ENCODE results near the gene TYRP1.
"Not testable (repeated sequence)": the region's sequence is repeated elsewhere in the genome, so short reads cannot be mapped to it uniquely, and the experiment has no call there.

The TYRP1 gene

GRCh38 chr9:12693141-12693540 is at the start of gene TYRP1:
Gene TYRP1 (plus strand): TSS chr9:12693385. CDS start chr9:12693997, 612 bp downstream.
- no peak for DNase-seq

- DNase-seq = no peak
These were observed 49.5 kb upstream of the TYRP1 start for GRCh38 chr9:12643686-12644085.

DNA sequence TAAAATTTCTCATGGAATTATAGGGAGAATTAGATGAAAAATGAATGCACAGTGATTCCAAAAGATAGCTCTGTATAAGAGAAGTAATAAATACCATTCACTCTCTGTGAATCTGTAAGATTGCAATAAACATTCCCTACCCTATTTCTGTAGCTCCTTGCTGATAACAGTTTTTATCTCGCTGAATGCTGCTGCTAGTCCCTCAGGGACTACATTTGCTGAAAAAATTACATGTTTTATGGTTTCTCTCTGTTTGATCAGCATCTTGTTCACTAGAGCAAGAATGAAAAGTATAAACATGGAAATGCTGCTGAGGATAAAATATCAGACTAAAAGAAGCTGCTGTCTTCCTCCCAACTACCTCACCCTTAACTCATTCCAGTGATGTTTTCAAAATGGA is 44.3 kb upstream of the TYRP1 start:
- no peak for DNase-seq

DNA sequence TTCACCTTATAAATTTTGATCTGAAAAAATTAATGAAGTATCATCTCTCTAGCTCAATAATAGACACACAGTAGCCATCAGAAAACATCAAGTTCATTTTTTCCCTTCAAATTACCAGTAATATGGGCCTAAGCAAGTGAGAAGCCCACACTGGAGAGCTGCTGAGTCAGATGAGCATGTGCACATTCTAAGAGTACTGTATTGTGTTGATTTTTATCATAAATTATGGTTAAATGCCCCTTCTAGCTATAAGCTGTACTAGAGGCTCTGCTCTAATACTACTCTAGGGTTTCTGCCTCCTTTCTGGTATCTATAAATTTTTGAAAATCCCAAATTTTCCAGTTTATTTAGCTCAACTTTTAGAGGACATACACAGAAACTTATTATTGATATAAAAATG is 42.1 kb upstream of the TYRP1 start:
- DNase-seq = no peak

DNA sequence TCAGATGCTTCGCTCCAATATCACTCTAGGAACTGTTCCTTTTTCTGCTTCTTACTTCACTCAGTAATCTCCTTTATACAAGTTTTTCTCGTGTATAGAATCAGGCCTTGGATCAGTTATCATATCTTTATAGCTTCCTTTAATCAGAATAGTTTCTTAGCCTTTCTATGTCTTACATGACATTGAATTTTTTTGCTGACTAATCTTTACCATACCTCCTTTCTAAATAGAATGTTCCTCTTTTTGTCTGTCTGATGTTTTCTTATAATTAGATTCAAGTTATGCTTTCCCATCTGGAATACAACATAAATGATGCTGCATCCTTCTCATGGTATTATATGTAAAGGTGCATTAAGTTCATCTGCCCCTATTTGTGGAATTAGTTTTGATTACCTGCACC is 40.2 kb upstream of the TYRP1 start:
- DNase-seq = no peak

DNA sequence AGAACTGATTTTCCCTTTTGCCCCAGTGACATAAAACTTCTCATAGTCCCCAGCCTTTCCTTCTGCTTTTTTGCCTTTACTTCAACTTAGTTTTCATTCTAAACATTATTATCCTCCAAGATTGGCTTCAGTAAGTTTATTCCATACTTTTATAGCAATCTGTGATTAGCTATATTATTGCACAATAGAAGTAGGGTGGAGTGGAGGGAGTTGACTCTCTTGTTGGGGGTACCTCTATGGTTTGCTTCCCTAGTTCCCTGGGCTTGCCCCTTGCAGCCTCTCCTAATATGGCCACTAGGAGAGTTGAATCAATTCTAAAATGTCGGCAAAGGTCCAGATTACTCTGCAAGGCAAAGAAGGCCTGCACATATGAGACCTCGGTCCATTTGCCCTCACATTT is 36.4 kb upstream of the TYRP1 start:
- no peak for DNase-seq

- no peak for DNase-seq
These were observed 36.0 kb upstream of the TYRP1 start for GRCh38 chr9:12657233-12657632.

DNA sequence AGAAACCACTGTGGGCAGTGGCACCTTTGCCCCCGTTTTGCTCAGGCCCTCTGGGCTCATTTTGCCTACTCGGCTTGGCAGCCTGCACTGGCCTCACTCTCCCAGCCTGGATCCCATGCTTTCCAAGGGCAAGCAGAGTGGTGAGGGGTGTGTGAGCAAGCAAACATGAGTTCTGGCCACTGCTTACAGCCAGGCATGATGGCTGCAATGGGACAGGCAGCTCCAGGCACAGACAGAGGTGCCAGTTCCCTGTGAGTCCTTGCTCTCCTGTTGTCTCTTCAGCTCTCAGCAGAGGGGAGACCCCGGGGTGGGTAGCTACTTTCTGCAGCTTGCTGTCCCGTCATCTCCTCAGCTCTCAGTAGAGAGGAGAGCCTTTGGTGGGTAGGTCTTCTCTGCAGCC is 35.2 kb upstream of the TYRP1 start:
- no peak for DNase-seq

- DNase-seq = no peak
These were observed 34.5 kb upstream of the TYRP1 start for GRCh38 chr9:12658531-12659209.

DNA sequence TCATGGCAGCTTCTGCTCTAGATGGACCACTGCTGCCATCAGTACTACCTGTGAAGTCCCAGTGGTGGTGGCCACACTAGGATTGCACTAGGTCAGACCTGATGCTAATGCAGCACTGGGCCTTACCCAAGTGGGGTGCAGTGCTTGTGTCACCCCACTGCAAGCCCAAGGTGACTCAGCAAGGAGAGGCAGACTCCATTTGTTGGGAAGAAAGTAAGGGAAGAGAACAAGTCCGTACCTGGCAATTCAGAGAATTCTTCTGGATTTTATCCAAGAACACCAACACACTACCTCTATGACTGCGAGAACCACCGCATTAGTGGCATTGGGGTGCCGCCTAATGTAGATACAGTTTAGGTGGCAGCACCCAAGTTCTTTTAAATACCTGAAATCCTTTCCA is 34.0 kb upstream of the TYRP1 start:
- DNase-seq = no peak

- DNase-seq = no peak
These were observed 26.4 kb upstream of the TYRP1 start for GRCh38 chr9:12666813-12667212.

DNA sequence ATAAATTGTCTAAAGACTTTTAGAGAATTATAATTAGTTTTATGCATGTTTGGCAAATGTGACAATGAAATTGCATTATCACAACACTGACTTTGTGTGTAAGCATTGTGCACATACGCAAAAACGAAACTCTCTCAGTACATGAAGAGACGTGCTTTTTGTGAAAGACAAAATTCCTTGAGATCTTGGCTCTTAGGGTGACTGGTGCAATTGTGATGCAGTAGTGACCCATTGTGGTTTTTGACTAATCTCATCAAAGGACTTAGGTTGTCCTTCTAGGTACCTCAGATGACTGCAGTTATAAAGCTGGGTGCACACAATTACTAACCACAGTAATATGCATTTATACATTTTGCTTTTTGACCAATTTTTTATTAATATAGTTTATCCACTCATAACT is 25.3 kb upstream of the TYRP1 start:
- no peak for DNase-seq

- no peak for DNase-seq
These were observed 23.2 kb upstream of the TYRP1 start for GRCh38 chr9:12670006-12670405.

- DNase-seq = no peak
These were observed 18.2 kb upstream of the TYRP1 start for GRCh38 chr9:12674961-12675360.

GRCh38 chr9:12677462-12678126 is 15.6 kb upstream of the TYRP1 start:
- DNase-seq = not testable (repeated sequence)

DNA sequence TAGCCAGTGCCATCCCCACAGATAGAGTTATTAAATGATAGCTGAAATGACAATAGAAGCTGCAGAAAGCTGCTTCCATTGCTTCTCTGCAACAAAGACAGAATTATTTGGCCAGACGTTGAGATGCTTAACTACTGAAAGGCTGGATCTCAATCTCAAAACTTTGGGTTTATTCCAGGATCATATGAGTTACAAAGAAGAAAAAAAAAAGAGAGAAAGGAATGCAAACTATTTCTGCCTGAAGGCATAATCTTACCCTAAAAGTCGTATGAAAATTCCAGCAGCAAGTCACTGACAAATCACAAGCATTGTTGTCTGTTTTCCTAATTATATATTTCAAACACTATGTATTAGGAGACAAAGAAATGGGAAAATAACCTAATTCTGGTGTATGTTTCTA is 12.8 kb upstream of the TYRP1 start:
- DNase-seq = no peak

DNA sequence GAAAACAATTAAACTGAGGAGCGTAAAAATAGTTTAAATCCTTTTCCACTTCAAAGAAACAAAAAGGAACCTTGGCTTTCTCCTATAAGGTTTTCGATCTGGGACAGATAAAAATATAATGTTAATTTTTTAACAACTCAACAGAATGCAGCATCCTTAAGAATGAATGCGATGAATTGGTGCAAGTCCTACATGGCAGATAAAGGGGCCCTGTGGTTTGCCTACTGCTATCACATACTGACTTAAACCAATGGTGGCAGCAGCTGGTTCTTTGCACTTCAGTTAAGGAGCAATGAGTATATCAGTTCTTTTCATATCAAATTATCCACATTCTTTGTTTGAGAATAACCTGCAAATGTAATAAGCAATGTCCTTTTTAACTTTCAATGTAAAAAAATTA is 12.4 kb upstream of the TYRP1 start:
- DNase-seq = no peak

GRCh38 chr9:12681620-12682019 is 11.6 kb upstream of the TYRP1 start:
- no peak for DNase-seq

GRCh38 chr9:12684974-12685373 is 8.2 kb upstream of the TYRP1 start:
- DNase-seq = no peak

DNA sequence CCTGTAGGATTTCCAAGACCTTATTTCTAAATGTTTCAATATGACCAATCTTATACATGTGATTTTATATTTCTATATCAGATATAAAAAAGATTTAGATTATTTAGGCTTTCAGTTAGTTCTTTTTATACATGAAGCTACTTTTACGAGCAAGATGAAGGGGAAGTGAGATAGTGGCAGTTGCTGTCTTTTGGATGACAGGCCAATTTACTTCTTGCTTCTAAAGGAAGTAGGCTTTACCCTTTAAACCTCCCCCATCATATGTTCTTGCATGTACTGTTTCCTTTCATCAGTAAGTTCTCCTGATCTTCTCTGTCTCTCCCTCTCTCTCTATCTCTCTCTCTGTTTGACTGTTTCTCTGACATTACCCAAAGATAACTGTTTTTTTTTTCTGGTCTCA is 4.0 kb upstream of the TYRP1 start:
- DNase-seq = no peak

- no peak for DNase-seq
These were observed 828 bp downstream of the TYRP1 start for GRCh38 chr9:12694013-12694412.

DNA sequence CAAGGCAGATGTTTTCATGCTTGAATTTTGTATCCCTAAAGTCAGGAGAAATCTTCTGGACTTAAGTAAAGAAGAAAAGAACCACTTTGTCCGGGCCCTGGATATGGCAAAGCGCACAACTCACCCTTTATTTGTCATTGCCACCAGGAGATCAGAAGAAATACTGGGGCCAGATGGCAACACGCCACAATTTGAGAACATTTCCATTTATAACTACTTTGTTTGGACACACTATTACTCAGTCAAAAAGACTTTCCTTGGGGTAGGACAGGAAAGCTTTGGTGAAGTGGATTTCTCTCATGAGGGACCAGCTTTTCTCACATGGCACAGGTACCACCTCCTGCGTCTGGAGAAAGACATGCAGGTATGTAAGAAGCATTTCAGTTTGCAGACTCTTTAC is 2.3 kb downstream of the TYRP1 start:
- DNase-seq = no peak

DNA sequence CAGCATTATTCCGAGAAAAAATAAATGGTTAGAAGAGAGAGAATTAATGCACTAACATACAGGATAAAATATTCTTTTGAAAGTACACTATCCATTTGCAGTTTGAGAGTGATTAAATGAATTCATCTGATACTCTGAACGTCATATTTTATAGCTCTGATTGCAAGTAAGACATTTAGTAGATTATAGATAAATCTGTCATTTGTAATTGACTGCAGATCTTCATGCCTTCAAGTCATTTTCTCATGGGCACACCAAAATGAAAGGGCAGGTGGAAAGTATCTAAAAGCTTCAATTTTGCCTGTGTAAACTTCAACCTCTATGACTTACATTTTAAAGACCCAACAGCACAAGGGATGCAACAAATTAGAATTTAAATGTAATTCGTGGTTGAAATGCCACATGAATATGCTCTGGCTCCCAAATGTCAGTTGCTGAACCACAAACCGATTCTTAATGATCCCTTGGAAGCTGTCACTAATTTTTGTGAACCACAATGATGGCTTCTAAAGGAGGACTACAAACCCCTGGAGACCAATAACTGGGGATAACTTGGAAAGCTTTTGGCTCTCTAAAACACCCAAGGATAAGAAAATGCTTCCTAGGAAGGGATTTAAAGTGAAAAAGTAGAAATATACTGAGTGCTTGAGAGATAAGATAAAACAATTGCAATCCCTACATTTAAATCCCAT is 3.9 kb downstream of the TYRP1 start:
- DNase-seq = no peak

GRCh38 chr9:12697719-12698118 is 4.5 kb downstream of the TYRP1 start:
- no peak for DNase-seq

Data from activated naive CD4-positive, alpha-beta T cell treated with Interleukin-2 at 50 U/mL for 16 hours (primary cell).